ENCODE results near the gene CGN. TPM values are rescaled to one million over a fixed set of nuclear protein-coding genes. Genes with fewer than 3 reads are reported as not detected.

CGN gene
- total and polyA plus RNA-seq, 2 experiments from 2014 or later = 11.8 to 37.0 TPM

DNA sequence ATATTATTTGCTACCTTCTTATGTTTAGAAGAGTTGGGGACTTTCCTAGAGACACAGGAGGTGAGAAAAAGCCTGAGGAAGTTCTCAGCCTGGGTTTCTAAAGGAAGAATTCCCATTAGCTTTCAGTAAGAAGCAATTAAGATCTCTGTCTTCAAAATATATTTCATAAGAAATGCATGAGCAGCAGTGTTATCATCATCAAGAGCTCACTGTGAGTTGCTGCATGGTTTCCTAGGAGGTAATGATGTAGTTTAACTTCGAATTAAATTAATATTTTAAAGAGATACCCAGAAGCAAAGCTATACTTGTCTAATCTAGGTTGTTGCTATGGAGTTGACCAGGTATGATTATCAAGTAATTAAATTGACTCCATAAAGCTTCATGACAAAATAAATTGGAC is 46.2 kb upstream of the CGN start:
- Histone ChIP-seq H2AFZ (no peak overlapping the region), H3K4me1 (ENCODE audit: insufficient read depth) (no peaks in the 10 kb centered on the region), H3K4me2 (no peak overlapping the region), H3K27ac (ENCODE audit: low read depth) (no peak overlapping the region), H3K36me3 (ENCODE audit: insufficient read depth) (no peaks in the 10 kb centered on the region), H3F3A (replicated peaks; ENCODE audit: low read depth) (0 out of 2 replicates have a peak, but pooled peaks cover 4% of the 10 kb centered on the region), H4K20me1 (replicated peaks; ENCODE audit: insufficient read depth) (no peaks in the 10 kb centered on the region), H3K4me3 (no peak overlapping the region), H3K9me2 (ENCODE audit: insufficient read depth) (no peaks in the 10 kb centered on the region), H3K79me2 (replicated peaks; ENCODE audit: insufficient read depth) (no peaks in the 10 kb centered on the region), H3K27me3 (ENCODE audit: insufficient read depth) (no peaks in the 10 kb centered on the region)
- H3K4me3 Mint-ChIP-seq = no peak overlapping the region
- peaks cover 3% of the 10 kb centered on the region for H3K27me3 Mint-ChIP-seq (ENCODE audit: insufficient read depth, low read depth, poor library complexity)
- H3K9me3 Mint-ChIP-seq = no peaks in the 10 kb centered on the region
- H3K4me1 Mint-ChIP-seq = peaks cover 1% of the 10 kb centered on the region; the same call in 2 of the 3 replicates
- H3K36me3 Mint-ChIP-seq (ENCODE audit: low read depth) = no peaks in the 10 kb centered on the region
- no peak for DNase-seq (ENCODE audit: low spot score)
- no peak for ATAC-seq
- TF ChIP-seq STAT1 (IDR thresholded peaks at IDR 0.05; ENCODE audit: unreplicated experiment) (no peak), ZNF114 (CRISPR knock-in tag; IDR thresholded peaks at IDR 0.05) (no peak), POLR2AphosphoS5 (IDR thresholded peaks at IDR 0.05; ENCODE audit: low read depth) (no peak), JUNB (IDR thresholded peaks at IDR 0.05; ENCODE audit: unreplicated experiment) (no peak), ZNF331 (CRISPR knock-in tag; IDR thresholded peaks at IDR 0.05; ENCODE audit: low read depth) (no peak), EZH2 (IDR thresholded peaks at IDR 0.05; ENCODE audit: low read depth, unreplicated experiment) (no peak), EZH2phosphoT487 (IDR thresholded peaks at IDR 0.05; ENCODE audit: unreplicated experiment) (no peak), NANOG (IDR thresholded peaks at IDR 0.05; ENCODE audit: borderline replicate concordance) (no peak), CREB1 (CRISPR knock-in tag; IDR thresholded peaks at IDR 0.05; ENCODE audit: low read depth) (no peak)
- TF ChIP-seq, protein P1, sequence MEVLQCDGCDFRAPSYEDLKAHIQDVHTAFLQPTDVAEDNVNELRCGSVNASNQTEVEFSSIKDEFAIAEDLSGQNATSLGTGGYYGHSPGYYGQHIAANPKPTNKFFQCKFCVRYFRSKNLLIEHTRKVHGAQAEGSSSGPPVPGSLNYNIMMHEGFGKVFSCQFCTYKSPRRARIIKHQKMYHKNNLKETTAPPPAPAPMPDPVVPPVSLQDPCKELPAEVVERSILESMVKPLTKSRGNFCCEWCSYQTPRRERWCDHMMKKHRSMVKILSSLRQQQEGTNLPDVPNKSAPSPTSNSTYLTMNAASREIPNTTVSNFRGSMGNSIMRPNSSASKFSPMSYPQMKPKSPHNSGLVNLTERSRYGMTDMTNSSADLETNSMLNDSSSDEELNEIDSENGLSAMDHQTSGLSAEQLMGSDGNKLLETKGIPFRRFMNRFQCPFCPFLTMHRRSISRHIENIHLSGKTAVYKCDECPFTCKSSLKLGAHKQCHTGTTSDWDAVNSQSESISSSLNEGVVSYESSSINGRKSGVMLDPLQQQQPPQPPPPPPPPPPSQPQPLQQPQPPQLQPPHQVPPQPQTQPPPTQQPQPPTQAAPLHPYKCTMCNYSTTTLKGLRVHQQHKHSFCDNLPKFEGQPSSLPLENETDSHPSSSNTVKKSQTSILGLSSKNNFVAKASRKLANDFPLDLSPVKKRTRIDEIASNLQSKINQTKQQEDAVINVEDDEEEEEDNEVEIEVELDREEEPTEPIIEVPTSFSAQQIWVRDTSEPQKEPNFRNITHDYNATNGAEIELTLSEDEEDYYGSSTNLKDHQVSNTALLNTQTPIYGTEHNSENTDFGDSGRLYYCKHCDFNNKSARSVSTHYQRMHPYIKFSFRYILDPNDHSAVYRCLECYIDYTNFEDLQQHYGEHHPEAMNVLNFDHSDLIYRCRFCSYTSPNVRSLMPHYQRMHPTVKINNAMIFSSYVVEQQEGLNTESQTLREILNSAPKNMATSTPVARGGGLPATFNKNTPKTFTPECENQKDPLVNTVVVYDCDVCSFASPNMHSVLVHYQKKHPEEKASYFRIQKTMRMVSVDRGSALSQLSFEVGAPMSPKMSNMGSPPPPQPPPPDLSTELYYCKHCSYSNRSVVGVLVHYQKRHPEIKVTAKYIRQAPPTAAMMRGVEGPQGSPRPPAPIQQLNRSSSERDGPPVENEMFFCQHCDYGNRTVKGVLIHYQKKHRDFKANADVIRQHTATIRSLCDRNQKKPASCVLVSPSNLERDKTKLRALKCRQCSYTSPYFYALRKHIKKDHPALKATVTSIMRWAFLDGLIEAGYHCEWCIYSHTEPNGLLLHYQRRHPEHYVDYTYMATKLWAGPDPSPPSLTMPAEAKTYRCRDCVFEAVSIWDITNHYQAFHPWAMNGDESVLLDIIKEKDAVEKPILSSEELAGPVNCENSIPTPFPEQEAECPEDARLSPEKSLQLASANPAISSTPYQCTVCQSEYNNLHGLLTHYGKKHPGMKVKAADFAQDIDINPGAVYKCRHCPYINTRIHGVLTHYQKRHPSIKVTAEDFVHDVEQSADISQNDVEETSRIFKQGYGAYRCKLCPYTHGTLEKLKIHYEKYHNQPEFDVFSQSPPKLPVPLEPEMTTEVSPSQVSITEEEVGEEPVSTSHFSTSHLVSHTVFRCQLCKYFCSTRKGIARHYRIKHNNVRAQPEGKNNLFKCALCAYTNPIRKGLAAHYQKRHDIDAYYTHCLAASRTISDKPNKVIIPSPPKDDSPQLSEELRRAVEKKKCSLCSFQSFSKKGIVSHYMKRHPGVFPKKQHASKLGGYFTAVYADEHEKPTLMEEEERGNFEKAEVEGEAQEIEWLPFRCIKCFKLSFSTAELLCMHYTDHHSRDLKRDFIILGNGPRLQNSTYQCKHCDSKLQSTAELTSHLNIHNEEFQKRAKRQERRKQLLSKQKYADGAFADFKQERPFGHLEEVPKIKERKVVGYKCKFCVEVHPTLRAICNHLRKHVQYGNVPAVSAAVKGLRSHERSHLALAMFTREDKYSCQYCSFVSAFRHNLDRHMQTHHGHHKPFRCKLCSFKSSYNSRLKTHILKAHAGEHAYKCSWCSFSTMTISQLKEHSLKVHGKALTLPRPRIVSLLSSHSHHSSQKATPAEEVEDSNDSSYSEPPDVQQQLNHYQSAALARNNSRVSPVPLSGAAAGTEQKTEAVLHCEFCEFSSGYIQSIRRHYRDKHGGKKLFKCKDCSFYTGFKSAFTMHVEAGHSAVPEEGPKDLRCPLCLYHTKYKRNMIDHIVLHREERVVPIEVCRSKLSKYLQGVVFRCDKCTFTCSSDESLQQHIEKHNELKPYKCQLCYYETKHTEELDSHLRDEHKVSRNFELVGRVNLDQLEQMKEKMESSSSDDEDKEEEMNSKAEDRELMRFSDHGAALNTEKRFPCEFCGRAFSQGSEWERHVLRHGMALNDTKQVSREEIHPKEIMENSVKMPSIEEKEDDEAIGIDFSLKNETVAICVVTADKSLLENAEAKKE (CRISPR knock-in tag; IDR thresholded peaks at IDR 0.05) = no peak
- TF ChIP-seq, protein P2, sequence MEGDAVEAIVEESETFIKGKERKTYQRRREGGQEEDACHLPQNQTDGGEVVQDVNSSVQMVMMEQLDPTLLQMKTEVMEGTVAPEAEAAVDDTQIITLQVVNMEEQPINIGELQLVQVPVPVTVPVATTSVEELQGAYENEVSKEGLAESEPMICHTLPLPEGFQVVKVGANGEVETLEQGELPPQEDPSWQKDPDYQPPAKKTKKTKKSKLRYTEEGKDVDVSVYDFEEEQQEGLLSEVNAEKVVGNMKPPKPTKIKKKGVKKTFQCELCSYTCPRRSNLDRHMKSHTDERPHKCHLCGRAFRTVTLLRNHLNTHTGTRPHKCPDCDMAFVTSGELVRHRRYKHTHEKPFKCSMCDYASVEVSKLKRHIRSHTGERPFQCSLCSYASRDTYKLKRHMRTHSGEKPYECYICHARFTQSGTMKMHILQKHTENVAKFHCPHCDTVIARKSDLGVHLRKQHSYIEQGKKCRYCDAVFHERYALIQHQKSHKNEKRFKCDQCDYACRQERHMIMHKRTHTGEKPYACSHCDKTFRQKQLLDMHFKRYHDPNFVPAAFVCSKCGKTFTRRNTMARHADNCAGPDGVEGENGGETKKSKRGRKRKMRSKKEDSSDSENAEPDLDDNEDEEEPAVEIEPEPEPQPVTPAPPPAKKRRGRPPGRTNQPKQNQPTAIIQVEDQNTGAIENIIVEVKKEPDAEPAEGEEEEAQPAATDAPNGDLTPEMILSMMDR (conservative IDR thresholded peaks at IDR 0.05; ENCODE audit: low read depth in 2 of 2) = no peak
- TF ChIP-seq, protein P3, sequence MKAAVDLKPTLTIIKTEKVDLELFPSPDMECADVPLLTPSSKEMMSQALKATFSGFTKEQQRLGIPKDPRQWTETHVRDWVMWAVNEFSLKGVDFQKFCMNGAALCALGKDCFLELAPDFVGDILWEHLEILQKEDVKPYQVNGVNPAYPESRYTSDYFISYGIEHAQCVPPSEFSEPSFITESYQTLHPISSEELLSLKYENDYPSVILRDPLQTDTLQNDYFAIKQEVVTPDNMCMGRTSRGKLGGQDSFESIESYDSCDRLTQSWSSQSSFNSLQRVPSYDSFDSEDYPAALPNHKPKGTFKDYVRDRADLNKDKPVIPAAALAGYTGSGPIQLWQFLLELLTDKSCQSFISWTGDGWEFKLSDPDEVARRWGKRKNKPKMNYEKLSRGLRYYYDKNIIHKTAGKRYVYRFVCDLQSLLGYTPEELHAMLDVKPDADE (IDR thresholded peaks at IDR 0.05) = no peak
- TF ChIP-seq, protein P4, sequence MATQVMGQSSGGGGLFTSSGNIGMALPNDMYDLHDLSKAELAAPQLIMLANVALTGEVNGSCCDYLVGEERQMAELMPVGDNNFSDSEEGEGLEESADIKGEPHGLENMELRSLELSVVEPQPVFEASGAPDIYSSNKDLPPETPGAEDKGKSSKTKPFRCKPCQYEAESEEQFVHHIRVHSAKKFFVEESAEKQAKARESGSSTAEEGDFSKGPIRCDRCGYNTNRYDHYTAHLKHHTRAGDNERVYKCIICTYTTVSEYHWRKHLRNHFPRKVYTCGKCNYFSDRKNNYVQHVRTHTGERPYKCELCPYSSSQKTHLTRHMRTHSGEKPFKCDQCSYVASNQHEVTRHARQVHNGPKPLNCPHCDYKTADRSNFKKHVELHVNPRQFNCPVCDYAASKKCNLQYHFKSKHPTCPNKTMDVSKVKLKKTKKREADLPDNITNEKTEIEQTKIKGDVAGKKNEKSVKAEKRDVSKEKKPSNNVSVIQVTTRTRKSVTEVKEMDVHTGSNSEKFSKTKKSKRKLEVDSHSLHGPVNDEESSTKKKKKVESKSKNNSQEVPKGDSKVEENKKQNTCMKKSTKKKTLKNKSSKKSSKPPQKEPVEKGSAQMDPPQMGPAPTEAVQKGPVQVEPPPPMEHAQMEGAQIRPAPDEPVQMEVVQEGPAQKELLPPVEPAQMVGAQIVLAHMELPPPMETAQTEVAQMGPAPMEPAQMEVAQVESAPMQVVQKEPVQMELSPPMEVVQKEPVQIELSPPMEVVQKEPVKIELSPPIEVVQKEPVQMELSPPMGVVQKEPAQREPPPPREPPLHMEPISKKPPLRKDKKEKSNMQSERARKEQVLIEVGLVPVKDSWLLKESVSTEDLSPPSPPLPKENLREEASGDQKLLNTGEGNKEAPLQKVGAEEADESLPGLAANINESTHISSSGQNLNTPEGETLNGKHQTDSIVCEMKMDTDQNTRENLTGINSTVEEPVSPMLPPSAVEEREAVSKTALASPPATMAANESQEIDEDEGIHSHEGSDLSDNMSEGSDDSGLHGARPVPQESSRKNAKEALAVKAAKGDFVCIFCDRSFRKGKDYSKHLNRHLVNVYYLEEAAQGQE (IDR thresholded peaks at IDR 0.05; ENCODE audit: unreplicated experiment) = no peak
- no peak overlapping the region for H3K27ac Mint-ChIP-seq

All from GM23338 (cell line).